ENCODE data around the gene KLC4. TPM values are rescaled to one million over a fixed set of nuclear protein-coding genes. Genes with fewer than 3 reads are reported as not detected.

Gene KLC4
- total and polyA plus RNA-seq, 2 experiments from 2014 or later = 38.4 to 57.2 TPM

- H3K27me3 ChIP-seq = no peaks in the 10 kb centered on the region
- no peak for DNase-seq (ENCODE audit: low read depth in 1 of 2, low spot score in 1 of 2)
- peaks cover 69% of the 10 kb centered on the region for H3K36me3 ChIP-seq
- no peak overlapping the region for H3K4me3 ChIP-seq
- no peak overlapping the region for H3K27ac ChIP-seq
- H3K9me3 ChIP-seq (ENCODE audit: low read depth) = no peaks in the 10 kb centered on the region
- TF ChIP-seq CTCF (IDR thresholded peaks at IDR 0.05; ENCODE audit: low read depth, low read length) = no peak
- H3K4me1 ChIP-seq (ENCODE audit: low read depth) = no peaks in the 10 kb centered on the region
These were observed 14.0 kb upstream of the KLC4 start for GRCh38 chr6:43045371-43045930.

GRCh38 chr6:43047998-43048397 lies 11.4 kb upstream of the KLC4 start:
- Histone ChIP-seq H3K36me3 (peaks cover 55% of the 10 kb centered on the region), H3K27me3 (no peaks in the 10 kb centered on the region), H3K4me3 (no peak overlapping the region), H3K27ac (no peak overlapping the region), H3K9me3 (ENCODE audit: low read depth) (no peaks in the 10 kb centered on the region), H3K4me1 (ENCODE audit: low read depth) (peaks cover 11% of the 10 kb centered on the region)
- DNase-seq (ENCODE audit: low read depth in 1 of 2, low spot score in 1 of 2) = no peak
- no peak for TF ChIP-seq CTCF (IDR thresholded peaks at IDR 0.05; ENCODE audit: low read depth, low read length)

- H3K4me1 ChIP-seq (ENCODE audit: low read depth) = peaks cover 11% of the 10 kb centered on the region
- H3K36me3 ChIP-seq = peaks cover 32% of the 10 kb centered on the region
- H3K9me3 ChIP-seq (ENCODE audit: low read depth) = no peaks in the 10 kb centered on the region
- DNase-seq (ENCODE audit: low read depth in 1 of 2, low spot score in 1 of 2) = no peak
- H3K27ac ChIP-seq = no peak overlapping the region
- no peak overlapping the region for H3K4me3 ChIP-seq
- no peak for TF ChIP-seq CTCF (IDR thresholded peaks at IDR 0.05; ENCODE audit: low read depth, low read length)
- H3K27me3 ChIP-seq = no peaks in the 10 kb centered on the region
These were observed 8.4 kb upstream of the KLC4 start for GRCh38 chr6:43050981-43051380.

- Histone ChIP-seq H3K27ac (peak overlapping the region; percentile 90), H3K27me3 (no peaks in the 10 kb centered on the region), H3K4me3 (peak overlapping the region; percentile 50), H3K36me3 (peaks cover 21% of the 10 kb centered on the region), H3K9me3 (ENCODE audit: low read depth) (no peaks in the 10 kb centered on the region), H3K4me1 (ENCODE audit: low read depth) (peaks cover 11% of the 10 kb centered on the region)
- no peak for DNase-seq (ENCODE audit: low read depth in 1 of 2, low spot score in 1 of 2)
- TF ChIP-seq CTCF (IDR thresholded peaks at IDR 0.05; ENCODE audit: low read depth, low read length) = no peak
These were observed 7.1 kb upstream of the KLC4 start for GRCh38 chr6:43052225-43052841.

GRCh38 chr6:43052842-43053544 lies 6.4 kb upstream of the KLC4 start:
- Histone ChIP-seq H3K4me3 (peak overlapping the region; percentile 50), H3K36me3 (peaks cover 23% of the 10 kb centered on the region), H3K4me1 (ENCODE audit: low read depth) (peaks cover 11% of the 10 kb centered on the region), H3K9me3 (ENCODE audit: low read depth) (no peaks in the 10 kb centered on the region), H3K27me3 (no peaks in the 10 kb centered on the region), H3K27ac (peak overlapping the region; percentile 90)
- DNase-seq (ENCODE audit: low read depth in 1 of 2, low spot score in 1 of 2) = peak; percentile 34 to 41
- TF ChIP-seq CTCF (IDR thresholded peaks at IDR 0.05; ENCODE audit: low read depth, low read length) = no peak
